SIG-M5 treated with dmso at 0.1 percent for 504 hours (cell line): ENCODE results near the gene PCDHA5.
A peak's percentile ranks its signal among the peaks of the same experiment; 100 is the strongest.

Source experiments
- DNase-seq: peaks from one replicate; lab custom pipeline; 2025; ENCODE audit not compliant: unreplicated experiment; lab: John Stamatoyannopoulos, UW

The PCDHA5 gene

DNA sequence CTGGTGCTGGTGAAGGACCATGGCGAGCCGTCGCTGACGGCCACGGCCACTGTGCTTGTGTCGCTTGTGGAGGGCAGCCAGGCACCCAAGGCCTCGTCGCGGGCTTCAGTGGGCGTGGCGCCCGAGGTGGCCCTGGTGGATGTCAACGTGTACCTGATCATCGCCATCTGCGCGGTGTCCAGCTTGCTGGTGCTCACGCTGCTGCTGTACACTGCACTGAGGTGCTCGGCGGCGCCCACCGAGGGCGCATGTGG, 36.5 kb downstream of the PCDHA5 start:
- DNase-seq, result no peak

DNA sequence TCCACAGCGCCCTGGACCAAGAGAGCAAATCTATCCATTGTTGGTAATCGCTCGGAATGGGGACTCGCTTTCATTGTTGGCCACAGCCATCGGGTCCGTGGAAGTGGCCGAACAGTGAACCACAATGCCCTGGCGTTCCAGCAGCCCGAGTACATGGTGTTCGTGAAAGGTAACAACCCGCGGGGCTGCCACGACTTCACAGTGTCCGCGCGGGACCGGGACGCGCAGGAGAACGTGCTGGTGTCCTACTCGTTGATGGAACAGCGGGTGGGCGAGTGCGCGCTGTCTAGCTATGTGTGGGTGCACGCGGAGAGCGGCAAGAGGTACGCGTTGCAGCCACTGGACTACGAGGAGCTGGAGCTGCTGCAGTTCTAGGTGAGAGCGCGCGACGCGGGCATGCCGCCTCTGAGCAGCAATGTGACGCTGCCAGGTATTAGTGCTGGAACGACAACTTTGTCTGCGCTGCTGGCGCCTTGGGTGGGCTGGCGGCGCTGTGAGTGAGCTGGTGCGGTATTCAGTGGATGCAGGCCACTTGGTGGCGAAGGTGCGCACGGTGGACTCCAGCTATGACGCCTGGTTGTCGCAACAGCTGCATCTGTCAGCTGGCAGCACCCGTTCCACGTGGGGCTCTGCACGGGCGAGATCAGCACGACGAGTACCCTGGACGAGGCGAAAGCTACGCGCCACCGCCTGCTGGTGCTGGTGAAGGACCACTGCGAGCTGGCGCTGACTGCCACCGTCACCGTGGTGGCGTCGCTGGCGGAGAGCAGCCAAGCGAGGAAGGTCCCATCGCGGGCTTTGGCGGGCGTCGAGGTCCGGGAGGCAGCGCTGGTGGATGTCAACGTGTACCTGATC, 41.3 kb downstream of the PCDHA5 start:
- DNase-seq, result no peak

DNA sequence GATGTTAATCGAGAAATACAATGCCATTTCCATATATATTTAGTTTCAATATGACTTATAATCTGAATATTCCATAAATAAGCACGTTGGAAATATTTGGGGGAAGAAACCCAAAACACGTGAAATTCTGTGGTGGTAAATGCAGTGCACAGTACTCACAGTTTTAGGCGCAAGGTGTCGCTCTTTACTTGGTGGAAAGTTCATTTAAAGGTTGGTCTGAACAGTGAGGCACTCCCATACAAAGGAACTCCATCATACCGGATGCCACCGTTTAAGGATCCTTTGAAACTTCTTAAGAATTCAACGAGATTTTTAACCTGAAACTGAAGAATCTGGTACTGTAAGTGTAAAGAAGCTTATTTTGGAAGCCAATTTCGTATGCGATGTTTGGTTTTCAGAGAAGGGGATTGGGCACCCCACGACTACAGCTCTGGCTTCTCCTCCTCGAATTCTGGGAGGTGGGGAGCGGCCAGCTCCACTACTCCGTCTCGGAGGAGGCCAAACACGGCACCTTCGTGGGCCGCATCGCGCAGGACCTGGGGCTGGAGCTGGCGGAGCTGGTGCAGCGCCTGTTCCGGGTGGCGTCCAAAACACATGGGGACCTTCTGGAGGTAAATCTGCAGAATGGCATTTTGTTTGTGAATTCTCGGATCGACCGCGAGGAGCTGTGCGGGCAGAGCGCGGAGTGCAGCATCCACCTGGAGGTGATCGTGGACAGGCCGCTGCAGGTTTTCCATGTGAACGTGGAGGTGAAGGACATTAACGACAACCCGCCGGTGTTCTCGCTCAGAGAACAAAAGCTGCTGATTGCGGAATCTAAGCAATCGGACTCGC, 47.5 kb downstream of the PCDHA5 start, which contains the start of gene PCDHA11:
Gene PCDHA11, plus strand, starts transcription at position 237 of the 834 bp plus-strand sequence. Its CDS starts 147 bp downstream, at position 384.
- peak; percentile 29 for DNase-seq

DNA sequence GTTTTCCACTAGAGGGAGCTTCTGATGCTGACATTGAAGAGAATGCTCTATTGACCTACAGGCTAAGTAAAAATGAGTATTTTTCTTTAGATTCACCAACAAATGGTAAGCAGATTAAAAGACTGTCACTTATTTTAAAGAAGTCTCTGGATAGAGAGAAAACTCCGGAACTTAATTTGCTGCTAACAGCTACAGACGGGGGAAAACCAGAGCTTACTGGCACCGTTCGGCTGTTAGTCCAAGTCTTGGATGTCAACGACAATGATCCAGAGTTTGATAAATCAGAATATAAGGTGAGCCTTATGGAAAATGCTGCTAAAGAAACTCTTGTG, 48.1 kb downstream of the PCDHA5 start:
- DNase-seq, result no peak

DNA sequence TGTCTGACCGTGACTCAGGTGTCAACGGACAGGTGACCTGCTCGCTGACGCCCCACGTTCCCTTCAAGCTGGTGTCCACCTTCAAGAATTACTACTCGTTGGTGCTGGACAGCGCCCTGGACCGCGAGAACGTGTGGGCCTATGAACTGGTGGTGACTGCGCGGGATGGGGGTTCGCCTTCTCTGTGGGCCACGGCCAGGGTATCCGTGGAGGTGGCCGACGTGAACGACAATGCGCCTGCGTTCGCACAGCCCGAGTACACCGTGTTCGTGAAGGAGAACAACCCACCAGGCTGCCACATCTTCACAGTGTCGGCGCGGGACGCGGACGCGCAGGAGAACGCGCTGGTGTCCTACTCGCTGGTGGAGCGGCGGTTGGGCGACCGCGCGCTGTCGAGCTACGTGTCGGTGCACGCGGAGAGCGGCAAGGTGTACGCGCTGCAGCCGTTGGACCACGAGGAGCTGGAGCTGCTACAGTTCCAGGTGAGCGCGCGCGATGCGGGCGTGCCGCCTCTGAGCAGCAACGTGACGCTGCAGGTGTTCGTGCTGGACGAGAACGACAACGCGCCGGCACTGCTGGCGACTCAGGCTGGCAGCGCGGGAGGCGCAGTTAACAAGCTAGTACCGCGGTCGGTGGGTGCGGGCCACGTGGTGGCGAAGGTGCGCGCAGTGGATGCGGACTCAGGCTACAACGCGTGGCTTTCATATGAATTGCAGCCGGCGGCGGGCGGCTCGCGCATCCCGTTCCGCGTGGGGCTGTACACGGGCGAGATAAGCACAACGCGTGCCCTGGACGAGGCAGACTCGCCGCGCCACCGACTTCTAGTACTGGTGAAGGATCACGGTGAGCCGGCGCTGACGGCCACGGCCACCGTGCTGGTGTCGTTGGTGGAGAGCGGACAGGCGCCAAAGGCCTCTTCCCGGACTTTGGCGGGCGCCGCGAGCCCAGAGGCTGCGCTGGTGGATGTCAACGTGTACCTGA, 49.1 kb downstream of the PCDHA5 start:
- no peak for DNase-seq
